22Rv1 (cell line): ENCODE results near the gene PLXND1.
"Not testable (repeated sequence)": the region's sequence is repeated elsewhere in the genome, so short reads cannot be mapped to it uniquely, and the experiment has no call there.

Source experiments
- H3K27ac ChIP-seq: fragments of 450-650 bp; 2 replicates; pipeline ENCODE4 v1.5.1; 2017
- CTCF ChIP-seq: fragments of 450-650 bp; IDR thresholded peaks from 2 replicates; pipeline ENCODE4 v1.5.1; 2017; ENCODE audit warnings: mild to moderate bottlenecking
- ZFX ChIP-seq: fragments of 450-650 bp; IDR thresholded peaks from 2 replicates; pipeline ENCODE4 v1.6.1; 2017; ENCODE audit warnings: antibody characterized with exemption, borderline replicate concordance

The PLXND1 gene

GRCh38 chr3:129520960-129521359 lies 85.5 kb downstream of the PLXND1 start:
- no peak overlapping the region for H3K27ac ChIP-seq
- TF ChIP-seq CTCF (no peak), ZFX (no peak)

GRCh38 chr3:129519896-129520715 lies 86.4 kb downstream of the PLXND1 start:
- no peak for TF ChIP-seq ZFX
- no peak for TF ChIP-seq CTCF

GRCh38 chr3:129519449-129519848 lies 87.0 kb downstream of the PLXND1 start:
- TF ChIP-seq CTCF (no peak), ZFX (no peak)
- H3K27ac ChIP-seq: no peak overlapping the region

More at GRCh38 chr3:129519896-129520715, 86.4 kb downstream of the PLXND1 start:
- H3K27ac ChIP-seq: no peak overlapping the region

GRCh38 chr3:129518581-129518980 lies 87.9 kb downstream of the PLXND1 start:
- no peak for TF ChIP-seq ZFX
- TF ChIP-seq CTCF: no peak
- no peak overlapping the region for H3K27ac ChIP-seq

- no peak overlapping the region for H3K27ac ChIP-seq
- TF ChIP-seq ZFX: no peak
- no peak for TF ChIP-seq CTCF
Observed at GRCh38 chr3:129518038-129518561, 88.4 kb downstream of the PLXND1 start.

GRCh38 chr3:129517516-129517915 lies 89.0 kb downstream of the PLXND1 start:
- TF ChIP-seq ZFX: no peak
- no peak for TF ChIP-seq CTCF
- no peak overlapping the region for H3K27ac ChIP-seq

GRCh38 chr3:129515821-129516432 lies 90.5 kb downstream of the PLXND1 start:
- not testable (repeated sequence) for H3K27ac ChIP-seq

- not testable (repeated sequence) for H3K27ac ChIP-seq
Observed at GRCh38 chr3:129515108-129515820, 91.2 kb downstream of the PLXND1 start.
